ENCODE measurements around the gene MCM8. TPM values are rescaled to one million over a fixed set of nuclear protein-coding genes. Genes with fewer than 3 reads are reported as not detected.

Gene MCM8
- polyA plus RNA-seq, 1 donor from 2014 or later: 5.1 TPM

DNA sequence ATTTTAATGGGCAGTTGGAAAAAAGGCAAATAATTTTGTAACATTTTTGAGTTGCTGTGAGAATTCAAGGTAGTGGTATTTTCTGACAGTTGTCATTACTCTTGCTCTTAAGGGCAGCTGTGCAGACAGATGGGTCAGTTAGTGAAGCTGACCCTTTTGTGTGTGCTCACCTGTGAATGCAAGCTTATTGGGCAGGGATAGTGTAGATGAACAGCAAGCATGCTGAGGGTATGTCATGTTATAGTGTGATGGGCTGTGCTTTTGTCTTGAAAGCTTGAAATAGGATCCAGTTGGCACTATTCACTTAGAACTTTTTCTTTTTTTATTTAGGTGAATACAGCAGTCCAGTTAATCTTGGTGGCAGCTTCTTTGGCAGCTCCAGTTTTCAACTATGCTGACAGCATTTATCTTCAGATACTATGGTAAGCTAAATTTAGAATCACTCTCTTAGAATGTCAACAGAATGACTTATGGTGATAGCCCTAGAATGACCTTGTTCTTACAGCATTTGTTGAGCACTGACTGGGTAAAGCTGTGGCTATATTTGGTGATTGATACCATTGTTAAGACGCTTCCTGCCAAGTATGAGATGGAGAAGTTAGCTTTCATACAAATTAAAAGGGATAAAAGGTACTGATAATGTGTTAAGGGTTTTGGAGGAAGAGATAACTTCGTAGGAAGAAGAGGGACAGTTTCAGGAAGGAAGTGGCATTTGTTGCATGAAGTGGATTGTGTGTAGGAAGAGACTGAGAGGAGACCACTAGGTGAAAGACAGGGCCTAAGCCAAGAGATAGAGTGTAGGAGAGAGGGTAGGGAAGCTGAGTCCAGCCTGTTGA, 83.9 kb downstream of the MCM8 start:
- Histone ChIP-seq H3K9me2 (ENCODE audit: insufficient read depth, low read length) (no peaks in the 10 kb centered on the region), H3K9me3 (ENCODE audit: low read length) (no peaks in the 10 kb centered on the region), H2AFZ (ENCODE audit: low read depth, low read length) (no peak overlapping the region), H3K27me3 (ENCODE audit: insufficient read depth, low read depth, low read length) (no peaks in the 10 kb centered on the region), H3K27ac (ENCODE audit: low read length) (no peak overlapping the region), H3K4me3 (ENCODE audit: low read length) (no peak overlapping the region), H4K20me1 (ENCODE audit: insufficient read depth) (no peaks in the 10 kb centered on the region), H3K79me2 (replicated peaks; ENCODE audit: insufficient read depth, low read length) (no peaks in the 10 kb centered on the region), H3K36me3 (ENCODE audit: insufficient read depth, low read length) (no peaks in the 10 kb centered on the region), H3K4me2 (ENCODE audit: low read length) (no peak overlapping the region), H3F3A (ENCODE audit: insufficient read depth, low read length, poor library complexity, severe bottlenecking) (no peaks in the 10 kb centered on the region), H3K9ac (ENCODE audit: low read length) (no peak overlapping the region)
- TF ChIP-seq MXI1 (conservative IDR thresholded peaks at IDR 0.05; ENCODE audit: poor library complexity, severe bottlenecking): no peak
- TF ChIP-seq EZH2 (IDR thresholded peaks at IDR 0.05; ENCODE audit: borderline replicate concordance, insufficient read depth, low read length, poor library complexity, severe bottlenecking): no peak
- TF ChIP-seq RAD21 (conservative IDR thresholded peaks at IDR 0.05): no peak
- TF ChIP-seq TAF1 (IDR thresholded peaks at IDR 0.05; ENCODE audit: low read depth): no peak
- no peak for TF ChIP-seq POLR2AphosphoS5 (IDR thresholded peaks at IDR 0.05)
- TF ChIP-seq, protein P1, sequence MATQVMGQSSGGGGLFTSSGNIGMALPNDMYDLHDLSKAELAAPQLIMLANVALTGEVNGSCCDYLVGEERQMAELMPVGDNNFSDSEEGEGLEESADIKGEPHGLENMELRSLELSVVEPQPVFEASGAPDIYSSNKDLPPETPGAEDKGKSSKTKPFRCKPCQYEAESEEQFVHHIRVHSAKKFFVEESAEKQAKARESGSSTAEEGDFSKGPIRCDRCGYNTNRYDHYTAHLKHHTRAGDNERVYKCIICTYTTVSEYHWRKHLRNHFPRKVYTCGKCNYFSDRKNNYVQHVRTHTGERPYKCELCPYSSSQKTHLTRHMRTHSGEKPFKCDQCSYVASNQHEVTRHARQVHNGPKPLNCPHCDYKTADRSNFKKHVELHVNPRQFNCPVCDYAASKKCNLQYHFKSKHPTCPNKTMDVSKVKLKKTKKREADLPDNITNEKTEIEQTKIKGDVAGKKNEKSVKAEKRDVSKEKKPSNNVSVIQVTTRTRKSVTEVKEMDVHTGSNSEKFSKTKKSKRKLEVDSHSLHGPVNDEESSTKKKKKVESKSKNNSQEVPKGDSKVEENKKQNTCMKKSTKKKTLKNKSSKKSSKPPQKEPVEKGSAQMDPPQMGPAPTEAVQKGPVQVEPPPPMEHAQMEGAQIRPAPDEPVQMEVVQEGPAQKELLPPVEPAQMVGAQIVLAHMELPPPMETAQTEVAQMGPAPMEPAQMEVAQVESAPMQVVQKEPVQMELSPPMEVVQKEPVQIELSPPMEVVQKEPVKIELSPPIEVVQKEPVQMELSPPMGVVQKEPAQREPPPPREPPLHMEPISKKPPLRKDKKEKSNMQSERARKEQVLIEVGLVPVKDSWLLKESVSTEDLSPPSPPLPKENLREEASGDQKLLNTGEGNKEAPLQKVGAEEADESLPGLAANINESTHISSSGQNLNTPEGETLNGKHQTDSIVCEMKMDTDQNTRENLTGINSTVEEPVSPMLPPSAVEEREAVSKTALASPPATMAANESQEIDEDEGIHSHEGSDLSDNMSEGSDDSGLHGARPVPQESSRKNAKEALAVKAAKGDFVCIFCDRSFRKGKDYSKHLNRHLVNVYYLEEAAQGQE (IDR thresholded peaks at IDR 0.05; ENCODE audit: borderline replicate concordance): no peak
- TF ChIP-seq, protein P2, sequence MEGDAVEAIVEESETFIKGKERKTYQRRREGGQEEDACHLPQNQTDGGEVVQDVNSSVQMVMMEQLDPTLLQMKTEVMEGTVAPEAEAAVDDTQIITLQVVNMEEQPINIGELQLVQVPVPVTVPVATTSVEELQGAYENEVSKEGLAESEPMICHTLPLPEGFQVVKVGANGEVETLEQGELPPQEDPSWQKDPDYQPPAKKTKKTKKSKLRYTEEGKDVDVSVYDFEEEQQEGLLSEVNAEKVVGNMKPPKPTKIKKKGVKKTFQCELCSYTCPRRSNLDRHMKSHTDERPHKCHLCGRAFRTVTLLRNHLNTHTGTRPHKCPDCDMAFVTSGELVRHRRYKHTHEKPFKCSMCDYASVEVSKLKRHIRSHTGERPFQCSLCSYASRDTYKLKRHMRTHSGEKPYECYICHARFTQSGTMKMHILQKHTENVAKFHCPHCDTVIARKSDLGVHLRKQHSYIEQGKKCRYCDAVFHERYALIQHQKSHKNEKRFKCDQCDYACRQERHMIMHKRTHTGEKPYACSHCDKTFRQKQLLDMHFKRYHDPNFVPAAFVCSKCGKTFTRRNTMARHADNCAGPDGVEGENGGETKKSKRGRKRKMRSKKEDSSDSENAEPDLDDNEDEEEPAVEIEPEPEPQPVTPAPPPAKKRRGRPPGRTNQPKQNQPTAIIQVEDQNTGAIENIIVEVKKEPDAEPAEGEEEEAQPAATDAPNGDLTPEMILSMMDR (IDR thresholded peaks at IDR 0.05; ENCODE audit: poor library complexity, severe bottlenecking): no peak
- TF ChIP-seq EP300 (conservative IDR thresholded peaks at IDR 0.05; ENCODE audit: poor library complexity, severe bottlenecking): no peak
- TF ChIP-seq SMC3 (conservative IDR thresholded peaks at IDR 0.05; ENCODE audit: poor library complexity): no peak

DNA sequence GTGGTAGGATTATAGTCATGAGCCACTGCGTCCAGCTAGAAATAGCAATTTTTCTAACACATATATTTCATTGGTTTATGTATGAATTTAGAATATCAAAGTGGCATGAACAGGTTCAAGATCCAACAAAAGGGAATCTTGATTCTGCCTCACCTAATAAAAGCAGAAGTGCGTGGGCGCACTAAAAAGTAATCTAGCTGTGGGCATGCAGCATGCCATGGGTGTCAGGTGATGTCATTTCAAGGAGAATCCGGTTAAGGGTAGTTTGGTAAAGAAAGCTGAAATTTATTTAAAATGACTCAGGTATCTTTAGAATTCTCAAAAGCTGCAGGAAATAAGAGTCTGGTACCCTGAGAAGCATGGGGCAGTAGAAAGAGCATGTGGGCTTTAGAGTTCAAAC, 85.8 kb downstream of the MCM8 start:
- Histone ChIP-seq H3K9me3 (ENCODE audit: low read length) (no peaks in the 10 kb centered on the region), H3K9ac (ENCODE audit: low read length) (no peak overlapping the region), H3K36me3 (ENCODE audit: insufficient read depth, low read length) (no peaks in the 10 kb centered on the region), H3F3A (ENCODE audit: insufficient read depth, low read length, poor library complexity, severe bottlenecking) (no peaks in the 10 kb centered on the region), H3K27me3 (ENCODE audit: insufficient read depth, low read depth, low read length) (no peaks in the 10 kb centered on the region), H2AFZ (ENCODE audit: low read depth, low read length) (no peak overlapping the region), H3K4me3 (ENCODE audit: low read length) (no peak overlapping the region), H4K20me1 (ENCODE audit: insufficient read depth) (no peaks in the 10 kb centered on the region), H3K27ac (ENCODE audit: low read length) (no peak overlapping the region), H3K79me2 (replicated peaks; ENCODE audit: insufficient read depth, low read length) (no peaks in the 10 kb centered on the region), H3K4me2 (ENCODE audit: low read length) (no peak overlapping the region), H3K9me2 (ENCODE audit: insufficient read depth, low read length) (no peaks in the 10 kb centered on the region)
- no peak for TF ChIP-seq POLR2AphosphoS5 (IDR thresholded peaks at IDR 0.05)
- TF ChIP-seq EZH2 (IDR thresholded peaks at IDR 0.05; ENCODE audit: borderline replicate concordance, insufficient read depth, low read length, poor library complexity, severe bottlenecking): no peak
